Measurements from ENCODE around the gene SPOCK2. TPM values are rescaled to one million over a fixed set of nuclear protein-coding genes. Genes with fewer than 3 reads are reported as not detected.

SPOCK2 gene
- polyA plus RNA-seq, 3 donors, result 0.20 to 1.6 (median 0.45) TPM

DNA sequence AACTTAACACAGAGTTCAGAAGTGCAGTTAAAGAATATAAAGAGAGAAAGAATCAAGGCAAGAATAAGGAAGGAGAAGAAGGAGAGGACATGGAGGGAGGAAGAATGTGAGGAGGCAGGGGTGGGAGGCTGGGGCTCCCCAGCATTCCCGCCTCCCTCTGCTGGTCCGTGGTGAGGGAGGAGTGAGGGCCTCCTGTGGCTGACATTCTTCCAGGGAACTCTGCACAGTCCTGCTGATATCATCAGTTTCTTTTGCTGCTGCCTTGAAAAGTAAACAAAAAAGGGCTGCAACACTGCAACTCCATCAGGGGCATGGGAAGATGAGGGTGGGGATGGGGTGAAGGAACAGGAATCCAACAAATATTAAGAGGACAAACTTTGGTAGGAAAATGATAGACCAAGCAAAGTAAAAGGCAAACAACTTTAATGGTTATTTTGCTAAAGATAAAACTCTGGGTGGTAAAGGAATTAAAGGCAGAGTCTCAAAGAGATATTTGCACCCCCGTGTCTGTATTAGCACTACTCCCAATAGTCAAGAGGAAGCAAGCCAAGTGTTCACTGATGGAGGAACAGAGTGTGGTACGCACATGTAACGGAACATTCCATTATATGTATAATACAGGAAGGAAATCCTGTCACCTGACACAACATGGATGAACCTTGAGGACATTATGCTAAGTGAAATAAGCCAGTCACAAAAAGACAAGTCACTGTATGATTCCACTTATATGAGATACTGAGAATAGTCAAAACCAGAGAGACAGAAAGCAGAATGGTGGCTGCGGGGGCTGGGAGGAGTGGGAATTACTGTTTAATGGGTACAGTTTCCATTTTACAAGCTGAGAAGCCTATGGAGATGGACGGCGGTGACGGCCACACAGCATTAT is 8.0 kb upstream of the SPOCK2 start:
- Histone ChIP-seq H3K27ac (ENCODE audit: low read depth in 1 of 2, low read length in 2 of 2) (no peak overlapping the region), H3K4me3 (replicated peaks in 1 of 3; ENCODE audit: low read depth in 2 of 3, low read length in 3 of 3) (no peak overlapping the region), H3K27me3 (ENCODE audit: control insufficient read depth in 2 of 2, insufficient read depth in 2 of 2, low read length in 2 of 2) (no peaks in the 10 kb centered on the region), H3K9me3 (replicated peaks in 1 of 2; ENCODE audit: control insufficient read depth in 1 of 2, insufficient read depth in 1 of 2, low read length in 2 of 2) (no peaks in the 10 kb centered on the region), H3K79me2 (ENCODE audit: insufficient read depth, low read length) (no peaks in the 10 kb centered on the region), H3K4me2 (replicated peaks; ENCODE audit: extremely low read depth, low read length, poor library complexity, severe bottlenecking) (no peak overlapping the region), H3K9ac (ENCODE audit: insufficient read depth, low read length, poor library complexity, severe bottlenecking) (no peak overlapping the region), H3K4me1 (ENCODE audit: control insufficient read depth in 1 of 2, insufficient read depth in 2 of 2, low read length in 2 of 2) (peaks cover 0 to 5% of the 10 kb centered on the region in 2 donors), H3K36me3 (replicated peaks in 1 of 2; ENCODE audit: control insufficient read depth in 1 of 2, insufficient read depth in 2 of 2, low read length in 2 of 2) (peaks cover 4 to 23% of the 10 kb centered on the region in 2 donors), H4K20me1 (ENCODE audit: insufficient read depth, low read length) (no peaks in the 10 kb centered on the region), H2AFZ (ENCODE audit: insufficient read depth, low read depth, low read length, poor library complexity, severe bottlenecking) (no peak overlapping the region)
- H3K27me3 Mint-ChIP-seq (ENCODE audit: low read depth in 3 of 3), result no peaks in the 10 kb centered on the region
- peaks cover 32 to 41% of the 10 kb centered on the region in 2 donors for H3K36me3 Mint-ChIP-seq
- no peak for DNase-seq
- WGBS (ENCODE audit: insufficient coverage), result 97% methylated on average over 6 of the region's 9 CpGs
- intact Hi-C loops (cut with micrococcal nuclease), result no loop called here
- H3K9me3 Mint-ChIP-seq, result no peaks in the 10 kb centered on the region
- H3K4me3 Mint-ChIP-seq, result no peak overlapping the region
- peaks cover 7% of the 10 kb centered on the region for H3K4me1 Mint-ChIP-seq
- no peak for TF ChIP-seq CTCF (IDR thresholded peaks at IDR 0.05)
- H3K27ac Mint-ChIP-seq, result no peak overlapping the region

DNA sequence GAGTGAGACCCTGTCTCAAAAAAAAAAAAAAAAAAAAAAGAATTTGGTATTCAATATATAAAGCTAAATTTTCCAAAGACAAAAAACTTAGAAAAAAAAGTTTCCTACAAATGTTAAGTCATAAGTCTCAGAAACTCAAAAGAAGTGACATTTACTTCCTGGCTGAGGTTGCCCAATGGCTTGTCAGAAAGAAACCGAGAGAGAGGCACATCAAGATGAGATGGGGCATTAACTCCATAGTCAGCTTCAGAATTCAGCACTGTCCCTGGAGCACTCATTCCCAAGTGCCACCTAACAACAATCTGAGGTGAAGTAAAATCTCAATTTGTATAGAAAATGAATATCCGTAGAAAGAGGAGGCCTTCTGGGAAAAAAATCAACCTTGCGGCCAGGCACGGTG is 6.8 kb upstream of the SPOCK2 start:
- 100% methylated on average over 1 of the region's 4 CpGs for WGBS (ENCODE audit: insufficient coverage)
- Histone ChIP-seq H2AFZ (ENCODE audit: insufficient read depth, low read depth, low read length, poor library complexity, severe bottlenecking) (no peak overlapping the region), H3K4me3 (replicated peaks in 1 of 3; ENCODE audit: low read depth in 2 of 3, low read length in 3 of 3) (no peak overlapping the region), H3K27ac (ENCODE audit: low read depth in 1 of 2, low read length in 2 of 2) (no peak overlapping the region), H3K9ac (ENCODE audit: insufficient read depth, low read length, poor library complexity, severe bottlenecking) (no peak overlapping the region), H4K20me1 (ENCODE audit: insufficient read depth, low read length) (no peaks in the 10 kb centered on the region), H3K4me1 (ENCODE audit: control insufficient read depth in 1 of 2, insufficient read depth in 2 of 2, low read length in 2 of 2) (peaks cover under 1 to 6% of the 10 kb centered on the region in 2 donors), H3K79me2 (ENCODE audit: insufficient read depth, low read length) (no peaks in the 10 kb centered on the region), H3K4me2 (replicated peaks; ENCODE audit: extremely low read depth, low read length, poor library complexity, severe bottlenecking) (no peak overlapping the region), H3K9me3 (replicated peaks in 1 of 2; ENCODE audit: control insufficient read depth in 1 of 2, insufficient read depth in 1 of 2, low read length in 2 of 2) (no peaks in the 10 kb centered on the region), H3K27me3 (ENCODE audit: control insufficient read depth in 2 of 2, insufficient read depth in 2 of 2, low read length in 2 of 2) (no peaks in the 10 kb centered on the region), H3K36me3 (replicated peaks in 1 of 2; ENCODE audit: control insufficient read depth in 1 of 2, insufficient read depth in 2 of 2, low read length in 2 of 2) (peaks cover 0 to 15% of the 10 kb centered on the region in 2 donors)
- H3K36me3 Mint-ChIP-seq, result peaks cover 23 to 34% of the 10 kb centered on the region in 2 donors
- TF ChIP-seq CTCF (IDR thresholded peaks at IDR 0.05), result no peak
- intact Hi-C loops (cut with micrococcal nuclease), result no loop called here
- peaks cover 12% of the 10 kb centered on the region for H3K4me1 Mint-ChIP-seq
- H3K27me3 Mint-ChIP-seq (ENCODE audit: low read depth in 3 of 3), result peaks cover 0 to 2% (median 0%) of the 10 kb centered on the region in 3 donors
- no peak overlapping the region for H3K4me3 Mint-ChIP-seq
- H3K9me3 Mint-ChIP-seq, result no peaks in the 10 kb centered on the region
- DNase-seq, result no peak
- no peak overlapping the region for H3K27ac Mint-ChIP-seq
